Measurements from ENCODE around the gene CFDP1. TPM values are rescaled to one million over a fixed set of nuclear protein-coding genes. Genes with fewer than 3 reads are reported as not detected.
A peak's percentile ranks its signal among the peaks of the same experiment; 100 is the strongest.

The CFDP1 gene
- total and polyA plus RNA-seq, 2 donors (not counting 1 experiment from before 2014, with no cell fraction given) = 47.9 to 80.0 TPM

DNA sequence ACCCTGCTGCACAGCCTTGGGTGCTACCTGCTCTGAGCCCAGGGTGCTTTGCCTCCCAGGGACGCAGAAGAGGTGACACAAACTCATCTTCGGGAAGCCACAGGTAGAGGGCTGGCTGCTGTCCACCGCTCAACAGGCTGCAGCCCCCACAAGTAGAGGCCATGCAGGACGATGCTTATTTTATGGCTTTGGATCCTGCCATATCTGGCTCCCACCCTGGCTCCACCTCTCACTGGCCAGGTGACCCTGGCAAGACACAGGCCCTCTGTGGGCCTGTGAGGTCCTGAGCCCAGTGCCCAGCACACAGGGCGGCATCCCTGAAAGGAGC, 170.5 kb downstream of the CFDP1 start:
- Histone ChIP-seq H3K4me3 (replicated peaks in 1 of 4; ENCODE audit: control extremely low read depth in 1 of 4, insufficient read depth in 1 of 4, low read depth in 3 of 4, low read length in 4 of 4) (peak overlapping the region in 2 of 4 experiments; percentile 95 to 99), H4K20me1 (ENCODE audit: control insufficient read depth, extremely low read depth, insufficient read depth, low read length) (peaks cover 4% of the 10 kb centered on the region), H3K36me3 (ENCODE audit: control insufficient read depth, insufficient read depth, low read length) (peaks cover 18% of the 10 kb centered on the region), H3K27me3 (ENCODE audit: control insufficient read depth, insufficient read depth, low read length) (no peaks in the 10 kb centered on the region), H3K4me2 (ENCODE audit: extremely low read depth, insufficient read depth, low read length) (peak overlapping the region; percentile 67), H3K79me2 (ENCODE audit: control insufficient read depth, insufficient read depth, low read length) (peaks cover 78% of the 10 kb centered on the region), H3K27ac (ENCODE audit: insufficient read depth, low read length) (peak overlapping the region; percentile 93), H2AFZ (ENCODE audit: low read length) (no peak overlapping the region), H3K9me3 (ENCODE audit: control insufficient read depth, insufficient read depth, low read depth, low read length) (no peaks in the 10 kb centered on the region), H3K4me1 (ENCODE audit: control insufficient read depth, extremely low read depth, insufficient read depth, low read length) (peaks cover 46% of the 10 kb centered on the region), H3K9ac (ENCODE audit: insufficient read depth, low read length) (peak overlapping the region; percentile 3)
- no peak for TF ChIP-seq EZH2 (IDR thresholded peaks at IDR 0.05; ENCODE audit: low read length, missing control alignments)
- TF ChIP-seq, protein P1, sequence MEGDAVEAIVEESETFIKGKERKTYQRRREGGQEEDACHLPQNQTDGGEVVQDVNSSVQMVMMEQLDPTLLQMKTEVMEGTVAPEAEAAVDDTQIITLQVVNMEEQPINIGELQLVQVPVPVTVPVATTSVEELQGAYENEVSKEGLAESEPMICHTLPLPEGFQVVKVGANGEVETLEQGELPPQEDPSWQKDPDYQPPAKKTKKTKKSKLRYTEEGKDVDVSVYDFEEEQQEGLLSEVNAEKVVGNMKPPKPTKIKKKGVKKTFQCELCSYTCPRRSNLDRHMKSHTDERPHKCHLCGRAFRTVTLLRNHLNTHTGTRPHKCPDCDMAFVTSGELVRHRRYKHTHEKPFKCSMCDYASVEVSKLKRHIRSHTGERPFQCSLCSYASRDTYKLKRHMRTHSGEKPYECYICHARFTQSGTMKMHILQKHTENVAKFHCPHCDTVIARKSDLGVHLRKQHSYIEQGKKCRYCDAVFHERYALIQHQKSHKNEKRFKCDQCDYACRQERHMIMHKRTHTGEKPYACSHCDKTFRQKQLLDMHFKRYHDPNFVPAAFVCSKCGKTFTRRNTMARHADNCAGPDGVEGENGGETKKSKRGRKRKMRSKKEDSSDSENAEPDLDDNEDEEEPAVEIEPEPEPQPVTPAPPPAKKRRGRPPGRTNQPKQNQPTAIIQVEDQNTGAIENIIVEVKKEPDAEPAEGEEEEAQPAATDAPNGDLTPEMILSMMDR (conservative IDR thresholded peaks at IDR 0.05 in 1 of 2, IDR thresholded peaks at IDR 0.05 in 1 of 2; ENCODE audit: low read depth in 1 of 2, low read length in 2 of 2) = no peak
- DNase-seq (ENCODE audit: low read depth in 2 of 2) = no peak

DNA sequence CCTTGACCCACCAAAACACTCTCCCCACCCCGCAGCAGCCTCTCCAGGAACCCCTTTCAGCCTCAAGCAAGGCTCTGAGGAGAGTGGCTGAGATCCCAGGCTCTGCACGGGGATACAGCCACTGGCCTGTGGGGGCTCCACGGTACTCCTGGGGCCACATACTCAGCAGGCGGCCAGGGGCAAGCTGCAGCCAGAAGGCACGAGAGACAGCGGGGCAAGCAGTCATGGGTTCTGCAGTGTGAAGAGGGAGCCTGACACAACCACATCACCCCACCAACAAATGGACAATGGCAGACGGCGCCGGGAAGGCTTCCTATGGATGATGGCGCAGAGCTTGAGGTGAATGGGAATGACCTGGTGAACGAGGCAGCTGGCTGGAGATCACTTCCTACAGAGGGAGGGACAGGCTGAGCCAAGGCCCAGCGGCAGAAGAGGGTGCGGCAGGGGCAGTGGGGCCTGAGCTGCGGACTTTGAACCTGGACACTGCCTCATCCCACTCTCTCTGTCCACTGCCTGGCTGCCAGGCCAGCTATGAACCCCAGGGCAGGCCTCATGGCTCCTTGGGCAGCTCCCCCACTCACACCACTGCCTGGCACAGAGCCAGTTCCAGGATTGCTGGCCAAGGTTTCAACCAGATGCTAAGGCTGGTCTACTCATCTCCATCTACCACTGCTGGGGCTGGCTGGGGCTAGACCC, 171.1 kb downstream of the CFDP1 start:
- Histone ChIP-seq H3K27ac (ENCODE audit: insufficient read depth, low read length) (peak overlapping the region; percentile 93), H3K9ac (ENCODE audit: insufficient read depth, low read length) (peak overlapping the region; percentile 3), H3K36me3 (ENCODE audit: control insufficient read depth, insufficient read depth, low read length) (peaks cover 18% of the 10 kb centered on the region), H3K9me3 (ENCODE audit: control insufficient read depth, insufficient read depth, low read depth, low read length) (no peaks in the 10 kb centered on the region), H3K4me3 (replicated peaks in 1 of 4; ENCODE audit: control extremely low read depth in 1 of 4, insufficient read depth in 1 of 4, low read depth in 3 of 4, low read length in 4 of 4) (peak overlapping the region in 2 of 4 experiments; percentile 22 to 99), H3K79me2 (ENCODE audit: control insufficient read depth, insufficient read depth, low read length) (peaks cover 83% of the 10 kb centered on the region), H3K27me3 (ENCODE audit: control insufficient read depth, insufficient read depth, low read length) (no peaks in the 10 kb centered on the region), H3K4me1 (ENCODE audit: control insufficient read depth, extremely low read depth, insufficient read depth, low read length) (peaks cover 48% of the 10 kb centered on the region), H2AFZ (ENCODE audit: low read length) (no peak overlapping the region), H3K4me2 (ENCODE audit: extremely low read depth, insufficient read depth, low read length) (peak overlapping the region; percentile 67), H4K20me1 (ENCODE audit: control insufficient read depth, extremely low read depth, insufficient read depth, low read length) (peaks cover 4% of the 10 kb centered on the region)
- DNase-seq (ENCODE audit: low read depth in 2 of 2) = no peak
- TF ChIP-seq EZH2 (IDR thresholded peaks at IDR 0.05; ENCODE audit: low read length, missing control alignments) = no peak
- TF ChIP-seq, protein P1 (conservative IDR thresholded peaks at IDR 0.05 in 1 of 2, IDR thresholded peaks at IDR 0.05 in 1 of 2; ENCODE audit: low read depth in 1 of 2, low read length in 2 of 2) = no peak

DNA sequence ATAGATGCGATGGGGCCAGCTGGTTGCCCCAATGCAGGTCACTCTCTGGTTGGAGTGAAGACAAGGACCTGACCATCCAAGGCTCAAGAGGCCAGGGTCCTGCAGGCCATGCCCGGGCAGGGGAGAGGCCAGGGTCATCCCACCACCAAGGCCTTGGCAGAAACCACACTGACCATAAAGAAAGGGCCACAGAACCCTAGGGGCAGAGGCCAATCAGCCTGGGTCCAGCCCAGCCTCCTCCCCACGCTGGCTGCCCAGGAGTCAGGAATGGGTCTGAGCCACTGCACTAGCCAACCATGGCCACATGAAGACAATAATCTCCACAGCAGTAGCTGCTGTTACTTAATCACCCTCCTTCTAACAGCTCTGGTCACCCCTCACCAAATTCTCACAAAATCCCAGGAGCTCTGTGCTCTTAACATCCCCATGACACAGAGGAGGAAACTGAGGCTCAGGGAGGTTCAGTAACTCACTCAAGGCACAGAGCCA, 171.7 kb downstream of the CFDP1 start:
- no peaks in the 10 kb centered on the region for H3K9me3 ChIP-seq (ENCODE audit: control insufficient read depth, insufficient read depth, low read depth, low read length)
- H3K9ac ChIP-seq (ENCODE audit: insufficient read depth, low read length) = no peak overlapping the region
- H2AFZ ChIP-seq (ENCODE audit: low read length) = no peak overlapping the region
- H3K27me3 ChIP-seq (ENCODE audit: control insufficient read depth, insufficient read depth, low read length) = no peaks in the 10 kb centered on the region
- peak overlapping the region; percentile 93 for H3K27ac ChIP-seq (ENCODE audit: insufficient read depth, low read length)
- H3K4me2 ChIP-seq (ENCODE audit: extremely low read depth, insufficient read depth, low read length) = peak overlapping the region; percentile 67
- no peak overlapping the region for H3K4me3 ChIP-seq (replicated peaks in 1 of 4; ENCODE audit: control extremely low read depth in 1 of 4, insufficient read depth in 1 of 4, low read depth in 3 of 4, low read length in 4 of 4)
- peaks cover 4% of the 10 kb centered on the region for H4K20me1 ChIP-seq (ENCODE audit: control insufficient read depth, extremely low read depth, insufficient read depth, low read length)
- TF ChIP-seq EZH2 (IDR thresholded peaks at IDR 0.05; ENCODE audit: low read length, missing control alignments) = no peak
- TF ChIP-seq, protein P1 (conservative IDR thresholded peaks at IDR 0.05 in 1 of 2, IDR thresholded peaks at IDR 0.05 in 1 of 2; ENCODE audit: low read depth in 1 of 2, low read length in 2 of 2) = no peak
- DNase-seq (ENCODE audit: low read depth in 2 of 2) = no peak
- peaks cover 18% of the 10 kb centered on the region for H3K36me3 ChIP-seq (ENCODE audit: control insufficient read depth, insufficient read depth, low read length)
- peaks cover 89% of the 10 kb centered on the region for H3K79me2 ChIP-seq (ENCODE audit: control insufficient read depth, insufficient read depth, low read length)
- peaks cover 54% of the 10 kb centered on the region for H3K4me1 ChIP-seq (ENCODE audit: control insufficient read depth, extremely low read depth, insufficient read depth, low read length)

Measured in fibroblast of lung (primary cell).